Measurements from ENCODE around the gene NSUN5.
"Not testable (repeated sequence)": the region's sequence is repeated elsewhere in the genome, so short reads cannot be mapped to it uniquely, and the experiment has no call there.

NSUN5 gene

GRCh38 chr7:73304071-73304470 is 4.6 kb downstream of the NSUN5 start:
- H3K4me2 ChIP-seq (ENCODE audit: low read length): no peak overlapping the region
- no peak for TF ChIP-seq CTCF (IDR thresholded peaks at IDR 0.05)
- H3K4me1 ChIP-seq: peaks cover 5% of the 10 kb centered on the region
- H2AFZ ChIP-seq: no peak overlapping the region
- no peak overlapping the region for H3K27ac ChIP-seq
- H3K4me3 ChIP-seq (ENCODE audit: low read depth, low read length): no peak overlapping the region
- H3K79me2 ChIP-seq: no peaks in the 10 kb centered on the region
- no peaks in the 10 kb centered on the region for H3K9me3 ChIP-seq (ENCODE audit: control insufficient read depth, low read length)
- H3K36me3 ChIP-seq (ENCODE audit: control insufficient read depth, insufficient read depth, low read length): no peaks in the 10 kb centered on the region
- H3K9ac ChIP-seq: no peak overlapping the region
- no peaks in the 10 kb centered on the region for H3K27me3 ChIP-seq (ENCODE audit: control insufficient read depth, insufficient read depth, low read length)

- Histone ChIP-seq H3K4me2 (ENCODE audit: low read length) (no peak overlapping the region), H3K9me3 (ENCODE audit: control insufficient read depth, low read length) (no peaks in the 10 kb centered on the region), H3K27ac (no peak overlapping the region), H3K27me3 (ENCODE audit: control insufficient read depth, insufficient read depth, low read length) (no peaks in the 10 kb centered on the region), H2AFZ (no peak overlapping the region), H3K4me3 (ENCODE audit: low read depth, low read length) (no peak overlapping the region), H3K79me2 (no peaks in the 10 kb centered on the region), H3K36me3 (ENCODE audit: control insufficient read depth, insufficient read depth, low read length) (no peaks in the 10 kb centered on the region), H3K4me1 (peaks cover 5% of the 10 kb centered on the region), H3K9ac (no peak overlapping the region)
- no peak for TF ChIP-seq CTCF (IDR thresholded peaks at IDR 0.05)
Observed at GRCh38 chr7:73303546-73303945, 5.1 kb downstream of the NSUN5 start.

GRCh38 chr7:73302846-73303245 is 5.8 kb downstream of the NSUN5 start:
- H2AFZ ChIP-seq; H3K27ac ChIP-seq; H3K9ac ChIP-seq; H3K9me3 ChIP-seq (ENCODE audit: control insufficient read depth, low read length); H3K27me3 ChIP-seq (ENCODE audit: control insufficient read depth, insufficient read depth, low read length); H3K4me1 ChIP-seq; H3K4me2 ChIP-seq (ENCODE audit: low read length); H3K79me2 ChIP-seq; H3K4me3 ChIP-seq (ENCODE audit: low read depth, low read length); H3K36me3 ChIP-seq (ENCODE audit: control insufficient read depth, insufficient read depth, low read length): not testable (repeated sequence)

- H3K9ac ChIP-seq; H3K4me1 ChIP-seq; H3K4me3 ChIP-seq (ENCODE audit: low read depth, low read length); H3K4me2 ChIP-seq (ENCODE audit: low read length); H3K27me3 ChIP-seq (ENCODE audit: control insufficient read depth, insufficient read depth, low read length); H3K9me3 ChIP-seq (ENCODE audit: control insufficient read depth, low read length); H2AFZ ChIP-seq; H3K79me2 ChIP-seq; H3K36me3 ChIP-seq (ENCODE audit: control insufficient read depth, insufficient read depth, low read length); H3K27ac ChIP-seq: not testable (repeated sequence)
Observed at GRCh38 chr7:73301108-73301507, 7.5 kb downstream of the NSUN5 start.

GRCh38 chr7:73299812-73300211 is 8.8 kb downstream of the NSUN5 start:
- H3K9ac ChIP-seq; H3K9me3 ChIP-seq (ENCODE audit: control insufficient read depth, low read length); H3K27ac ChIP-seq; H3K4me3 ChIP-seq (ENCODE audit: low read depth, low read length); H3K27me3 ChIP-seq (ENCODE audit: control insufficient read depth, insufficient read depth, low read length); H2AFZ ChIP-seq; H3K79me2 ChIP-seq; H3K4me2 ChIP-seq (ENCODE audit: low read length); H3K4me1 ChIP-seq; H3K36me3 ChIP-seq (ENCODE audit: control insufficient read depth, insufficient read depth, low read length): not testable (repeated sequence)

- not testable (repeated sequence) for H3K79me2 ChIP-seq; H3K4me2 ChIP-seq (ENCODE audit: low read length); H3K4me3 ChIP-seq (ENCODE audit: low read depth, low read length); H3K36me3 ChIP-seq (ENCODE audit: control insufficient read depth, insufficient read depth, low read length); H3K27ac ChIP-seq; H3K9me3 ChIP-seq (ENCODE audit: control insufficient read depth, low read length); H3K27me3 ChIP-seq (ENCODE audit: control insufficient read depth, insufficient read depth, low read length); H3K4me1 ChIP-seq; H3K9ac ChIP-seq; H2AFZ ChIP-seq
Observed at GRCh38 chr7:73297706-73298105, 10.9 kb downstream of the NSUN5 start.

GRCh38 chr7:73297235-73297634 is 11.4 kb downstream of the NSUN5 start:
- not testable (repeated sequence) for H3K9me3 ChIP-seq (ENCODE audit: control insufficient read depth, low read length)

GRCh38 chr7:73277210-73277609 is 31.4 kb downstream of the NSUN5 start:
- not testable (repeated sequence) for H3K4me3 ChIP-seq (ENCODE audit: low read depth, low read length)

More at GRCh38 chr7:73297235-73297634, 11.4 kb downstream of the NSUN5 start:
- H3K36me3 ChIP-seq (ENCODE audit: control insufficient read depth, insufficient read depth, low read length); H3K4me2 ChIP-seq (ENCODE audit: low read length); H2AFZ ChIP-seq; H3K4me1 ChIP-seq; H3K27ac ChIP-seq; H3K4me3 ChIP-seq (ENCODE audit: low read depth, low read length); H3K27me3 ChIP-seq (ENCODE audit: control insufficient read depth, insufficient read depth, low read length); H3K9ac ChIP-seq; H3K79me2 ChIP-seq: not testable (repeated sequence)

GRCh38 chr7:73267813-73268212 is 40.8 kb downstream of the NSUN5 start:
- H2AFZ ChIP-seq; H3K4me3 ChIP-seq (ENCODE audit: low read depth, low read length); H3K4me2 ChIP-seq (ENCODE audit: low read length); H3K9me3 ChIP-seq (ENCODE audit: control insufficient read depth, low read length); H3K27ac ChIP-seq; H3K36me3 ChIP-seq (ENCODE audit: control insufficient read depth, insufficient read depth, low read length); H3K9ac ChIP-seq; H3K4me1 ChIP-seq; H3K27me3 ChIP-seq (ENCODE audit: control insufficient read depth, insufficient read depth, low read length); H3K79me2 ChIP-seq: not testable (repeated sequence)

More at GRCh38 chr7:73277210-73277609, 31.4 kb downstream of the NSUN5 start:
- not testable (repeated sequence) for H3K9me3 ChIP-seq (ENCODE audit: control insufficient read depth, low read length); H3K27ac ChIP-seq; H3K9ac ChIP-seq; H3K79me2 ChIP-seq; H3K4me2 ChIP-seq (ENCODE audit: low read length); H3K36me3 ChIP-seq (ENCODE audit: control insufficient read depth, insufficient read depth, low read length); H3K27me3 ChIP-seq (ENCODE audit: control insufficient read depth, insufficient read depth, low read length); H3K4me1 ChIP-seq; H2AFZ ChIP-seq

- H3K4me1 ChIP-seq; H3K27ac ChIP-seq; H3K36me3 ChIP-seq (ENCODE audit: control insufficient read depth, insufficient read depth, low read length); H3K4me2 ChIP-seq (ENCODE audit: low read length); H3K79me2 ChIP-seq; H3K27me3 ChIP-seq (ENCODE audit: control insufficient read depth, insufficient read depth, low read length); H3K4me3 ChIP-seq (ENCODE audit: low read depth, low read length); H3K9me3 ChIP-seq (ENCODE audit: control insufficient read depth, low read length); H3K9ac ChIP-seq; H2AFZ ChIP-seq: not testable (repeated sequence)
Observed at GRCh38 chr7:73266719-73267368, 41.8 kb downstream of the NSUN5 start.

Measured in parathyroid adenoma (tissue), 2 donors.